GM18505 (cell line): ENCODE measurements around the gene HOXA7.

Experiments used
- ATAC-seq: cut with Tn5 transposase; IDR thresholded peaks from one replicate; pipeline ENCODE4 v1.9.1; 2021; ENCODE audit not compliant: unreplicated experiment
- POLR2A ChIP-seq: IDR thresholded peaks from 4 replicates; pipeline ENCODE4 v1.6.1; 2011; ENCODE audit warnings: borderline replicate concordance; ENCODE audit not compliant: insufficient read depth, insufficient read length; ENCODE audit errors: extremely low read depth

The HOXA7 gene

DNA sequence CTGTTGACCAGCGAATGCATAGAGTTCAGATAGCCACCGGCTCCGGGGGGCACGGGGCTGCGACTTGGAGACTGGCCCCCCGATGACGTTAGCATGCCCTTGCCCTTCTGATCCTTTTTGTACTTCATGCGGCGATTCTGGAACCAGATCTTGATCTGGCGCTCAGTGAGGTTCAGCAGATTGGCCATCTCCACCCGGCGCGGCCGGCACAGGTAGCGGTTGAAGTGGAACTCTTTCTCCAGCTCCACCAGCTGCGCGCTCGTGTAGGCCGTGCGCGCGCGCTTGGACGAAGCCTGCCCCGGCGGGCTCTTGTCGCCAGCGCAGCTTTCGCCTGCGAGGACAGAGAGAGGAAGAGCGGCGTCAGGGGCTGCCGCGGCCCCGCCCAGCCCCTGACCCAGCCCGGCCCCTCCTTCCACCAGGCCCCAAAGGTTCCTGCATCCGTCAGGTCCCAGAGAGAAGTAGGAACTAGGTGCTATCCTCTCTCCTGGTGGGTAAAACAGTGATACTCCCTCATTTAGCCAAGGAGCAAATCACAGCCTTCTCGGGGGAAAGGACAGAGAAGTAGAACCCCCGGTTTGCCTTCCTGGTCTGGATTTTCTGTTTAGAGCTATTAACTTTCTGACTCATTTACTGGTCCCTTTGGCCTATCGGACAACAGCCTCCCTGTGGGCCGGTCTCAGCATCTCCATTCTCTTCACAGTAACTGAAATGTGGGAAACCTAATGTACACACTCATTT, 47.9 kb downstream of the HOXA7 start:
- TF ChIP-seq POLR2A: no peak
- ATAC-seq: no peak

DNA sequence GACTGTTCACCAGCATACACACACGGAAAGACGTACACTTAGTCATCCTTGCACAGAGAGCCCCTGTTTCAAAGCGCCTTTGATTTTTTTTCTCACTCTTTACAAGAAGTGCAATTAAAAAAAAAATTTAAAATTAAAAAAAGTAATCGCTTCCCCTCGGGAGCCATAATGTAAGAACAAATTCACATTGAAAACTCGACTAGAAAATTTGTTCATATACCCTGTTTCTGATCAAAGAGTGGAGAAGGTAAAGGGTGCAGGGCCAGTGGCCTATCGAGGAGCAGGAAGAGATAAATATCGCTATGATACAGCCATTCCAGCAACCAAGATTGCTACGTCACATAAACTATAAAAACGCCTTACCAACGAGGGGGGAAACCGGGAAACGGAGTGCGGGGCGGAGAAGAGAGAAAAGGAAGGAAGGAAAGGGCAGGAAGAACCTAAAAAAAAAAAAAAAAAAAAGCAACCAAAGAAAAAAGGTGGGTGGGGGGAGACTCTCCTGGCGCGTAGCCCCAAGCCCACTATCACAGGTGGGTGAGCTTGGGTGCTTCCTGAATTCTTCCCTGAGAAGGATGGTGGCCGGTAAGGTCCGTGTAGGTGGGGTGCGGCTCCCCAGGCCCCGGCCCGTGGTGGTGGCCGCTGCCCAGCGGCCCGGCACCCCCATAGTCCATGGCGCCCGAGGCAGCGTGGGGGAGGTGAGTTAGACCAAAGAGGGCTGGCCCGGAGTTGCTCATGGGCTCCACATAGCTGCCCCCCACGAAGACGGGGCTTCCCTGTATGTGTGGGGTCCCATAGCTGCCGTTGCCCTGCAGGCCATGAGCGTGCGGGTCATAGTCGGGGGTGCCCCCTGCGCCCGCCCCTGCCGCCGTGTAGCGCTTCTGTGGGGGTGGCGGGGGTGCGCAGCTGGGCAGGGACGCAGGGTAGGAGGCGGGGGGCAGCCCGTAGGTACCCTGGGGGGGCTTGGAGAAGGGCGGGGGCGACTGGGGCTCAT, 48.8 kb downstream of the HOXA7 start:
- no peak for TF ChIP-seq POLR2A
- no peak for ATAC-seq

DNA sequence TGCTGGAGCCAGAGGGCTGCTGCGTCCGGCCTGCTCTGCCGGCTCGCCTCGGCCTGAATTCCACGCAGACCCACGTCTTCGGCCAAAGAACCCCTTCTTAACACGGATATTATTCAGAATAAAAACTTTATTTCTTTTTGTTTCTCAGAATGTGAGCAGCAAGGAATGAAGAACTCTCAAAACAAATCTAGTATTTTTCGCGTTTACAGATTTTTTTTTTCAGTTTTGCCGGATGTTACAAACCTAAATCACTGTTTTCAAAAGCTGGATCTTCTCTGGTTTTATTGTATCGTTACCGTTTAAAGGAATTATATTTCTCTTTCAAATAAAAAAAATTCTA, 49.6 kb downstream of the HOXA7 start:
- TF ChIP-seq POLR2A: no peak
- no peak for ATAC-seq

DNA sequence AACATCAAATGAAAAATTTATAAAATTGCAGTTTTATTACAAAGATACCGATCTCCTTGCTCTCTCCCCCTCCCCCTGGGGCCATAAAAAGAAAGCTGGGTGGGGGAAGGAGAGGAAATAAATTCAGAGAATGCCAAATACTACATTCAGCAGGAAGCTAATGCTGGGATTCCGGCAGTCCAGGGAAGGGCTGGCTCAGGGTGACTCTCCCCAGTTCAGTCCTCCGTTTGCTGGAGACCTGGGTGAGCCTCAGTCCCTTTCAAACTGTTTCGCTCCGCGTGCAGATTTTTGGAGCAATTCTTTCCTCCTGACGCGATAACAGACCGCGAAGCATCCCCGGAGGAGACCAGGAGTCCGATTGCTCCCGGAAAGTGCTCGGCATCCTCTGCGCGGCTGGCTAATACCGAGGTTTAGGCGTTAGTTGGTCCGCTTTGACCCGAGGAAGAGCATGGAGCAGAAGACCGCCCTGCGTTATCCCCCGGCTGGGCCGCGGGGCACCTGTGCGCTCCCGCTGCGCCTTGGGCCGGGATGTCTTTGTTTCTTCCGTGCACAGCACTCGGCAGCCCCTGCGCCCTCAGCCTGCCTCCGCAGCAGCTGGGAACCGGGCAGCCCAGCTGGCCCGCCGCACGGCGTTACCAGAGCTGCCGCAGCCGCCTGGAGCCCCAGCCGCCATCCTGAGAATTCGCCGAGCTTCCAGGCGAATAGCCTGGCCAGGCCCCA, 50.1 kb downstream of the HOXA7 start:
- ATAC-seq: no peak
- no peak for TF ChIP-seq POLR2A

DNA sequence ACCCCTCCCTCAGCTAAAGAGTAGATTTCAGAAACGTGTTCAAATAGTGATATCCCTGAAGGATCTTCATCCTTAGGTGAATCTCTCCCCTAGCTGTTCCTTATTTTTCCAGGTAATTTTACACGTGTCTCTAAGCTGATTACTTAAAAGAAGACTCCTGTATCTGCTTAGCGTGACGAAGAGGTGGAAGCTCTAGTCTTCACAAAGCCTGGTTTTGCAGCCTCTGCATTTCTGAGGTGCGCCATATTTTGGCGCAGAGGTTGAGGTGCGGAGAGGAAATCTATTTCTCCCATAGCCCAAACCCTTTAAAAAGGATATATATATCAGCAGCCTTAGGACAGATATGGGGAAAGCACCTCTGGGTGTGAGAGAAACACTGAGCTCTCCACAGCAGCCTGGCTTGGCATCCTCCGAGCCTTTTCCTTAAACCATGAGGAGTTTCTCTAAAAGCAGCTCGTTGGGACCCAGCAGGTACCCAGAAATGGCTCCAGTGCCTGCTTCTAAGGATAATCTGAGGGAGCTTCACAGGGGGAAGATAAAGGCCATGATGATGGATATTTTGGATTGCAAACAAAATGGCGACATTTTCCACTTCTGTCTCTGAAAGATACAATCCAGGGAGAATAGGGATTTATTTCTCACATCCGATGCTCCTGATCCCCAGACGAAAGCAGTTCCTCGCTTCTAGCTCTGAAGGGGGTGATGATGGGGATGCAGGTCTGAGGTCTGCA, 51.0 kb downstream of the HOXA7 start:
- no peak for ATAC-seq
- no peak for TF ChIP-seq POLR2A

DNA sequence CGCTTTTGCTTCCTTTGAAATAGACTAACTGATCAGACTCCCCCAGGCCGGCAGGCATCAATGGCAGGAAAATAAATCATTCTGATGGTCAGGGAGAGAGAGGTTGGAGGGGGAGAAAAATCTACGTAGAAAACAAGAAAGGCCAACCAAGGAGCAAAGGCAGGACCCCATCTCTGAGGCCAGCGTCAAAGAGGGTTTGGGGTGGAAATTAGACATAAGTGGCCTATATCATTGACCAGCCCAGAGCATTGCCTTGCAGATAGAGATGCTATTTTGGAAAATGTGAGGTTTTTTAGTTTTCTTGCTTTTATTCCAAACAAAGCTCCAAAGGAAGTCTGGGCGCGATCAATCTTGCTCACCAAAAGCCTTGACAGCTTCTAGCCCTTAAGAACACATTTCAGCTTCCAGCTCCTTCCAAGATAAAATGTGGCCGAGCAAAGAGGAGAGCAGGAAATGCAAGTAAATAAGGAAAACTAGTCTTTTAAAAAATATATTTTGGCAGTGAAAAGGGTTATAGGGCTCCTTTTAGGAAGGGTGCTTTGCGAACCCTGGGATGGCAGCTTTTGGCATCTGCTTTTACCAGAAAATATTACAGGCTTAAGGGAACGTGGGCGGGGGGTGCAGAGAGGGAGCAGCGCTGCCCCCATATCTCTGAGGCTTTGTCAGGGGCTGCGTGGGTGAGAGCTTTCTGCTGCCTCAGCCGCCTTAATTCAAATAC, 52.0 kb downstream of the HOXA7 start:
- ATAC-seq: no peak
- no peak for TF ChIP-seq POLR2A
